ENCODE results near the gene MRC1.

MRC1 gene

GRCh38 chr10:17795813-17796594, 13.1 kb upstream of the MRC1 start:
- no peak for DNase-seq (ENCODE audit: low read depth in 3 of 3)

GRCh38 chr10:17801507-17801906, 7.6 kb upstream of the MRC1 start:
- DNase-seq (ENCODE audit: low read depth in 3 of 3), result no peak

- DNase-seq (ENCODE audit: low read depth in 3 of 3), result no peak
Observed at GRCh38 chr10:17802350-17802749, 6.8 kb upstream of the MRC1 start.

GRCh38 chr10:17802976-17803375, 6.2 kb upstream of the MRC1 start:
- DNase-seq (ENCODE audit: low read depth in 3 of 3), result no peak

- no peak for DNase-seq (ENCODE audit: low read depth in 3 of 3)
Observed at GRCh38 chr10:17805330-17805729, 3.8 kb upstream of the MRC1 start.

- DNase-seq (ENCODE audit: low read depth in 3 of 3), result peak in 1 of 3 donors; percentile 11
Observed at GRCh38 chr10:17805921-17806577, 3.1 kb upstream of the MRC1 start.

GRCh38 chr10:17811146-17811865, 2.2 kb downstream of the MRC1 start:
- DNase-seq (ENCODE audit: low read depth in 3 of 3), result no peak

GRCh38 chr10:17814973-17815372, 5.8 kb downstream of the MRC1 start:
- no peak for DNase-seq (ENCODE audit: low read depth in 3 of 3)

- no peak for DNase-seq (ENCODE audit: low read depth in 3 of 3)
Observed at GRCh38 chr10:17816199-17816598, 7.1 kb downstream of the MRC1 start.

GRCh38 chr10:17817316-17817715, 8.2 kb downstream of the MRC1 start:
- no peak for DNase-seq (ENCODE audit: low read depth in 3 of 3)

GRCh38 chr10:17817790-17818189, 8.6 kb downstream of the MRC1 start:
- no peak for DNase-seq (ENCODE audit: low read depth in 3 of 3)

- DNase-seq (ENCODE audit: low read depth in 3 of 3), result no peak
Observed at GRCh38 chr10:17819836-17820235, 10.7 kb downstream of the MRC1 start.

GRCh38 chr10:17820943-17821342, 11.8 kb downstream of the MRC1 start:
- DNase-seq (ENCODE audit: low read depth in 3 of 3), result no peak

- DNase-seq (ENCODE audit: low read depth in 3 of 3), result no peak
Observed at GRCh38 chr10:17821893-17822292, 12.7 kb downstream of the MRC1 start.

- DNase-seq (ENCODE audit: low read depth in 3 of 3), result no peak
Observed at GRCh38 chr10:17831341-17831740, 22.2 kb downstream of the MRC1 start.

- DNase-seq (ENCODE audit: low read depth in 3 of 3), result no peak
Observed at GRCh38 chr10:17831896-17832295, 22.7 kb downstream of the MRC1 start.

GRCh38 chr10:17833656-17834055, 24.5 kb downstream of the MRC1 start:
- no peak for DNase-seq (ENCODE audit: low read depth in 3 of 3)

GRCh38 chr10:17835688-17836087, 26.5 kb downstream of the MRC1 start:
- DNase-seq (ENCODE audit: low read depth in 3 of 3), result no peak

GRCh38 chr10:17836942-17837341, 27.8 kb downstream of the MRC1 start:
- DNase-seq (ENCODE audit: low read depth in 3 of 3), result no peak

GRCh38 chr10:17838080-17838648, 29.0 kb downstream of the MRC1 start:
- DNase-seq (ENCODE audit: low read depth in 3 of 3), result no peak

- no peak for DNase-seq (ENCODE audit: low read depth in 3 of 3)
Observed at GRCh38 chr10:17841050-17841449, 31.9 kb downstream of the MRC1 start.

- no peak for DNase-seq (ENCODE audit: low read depth in 3 of 3)
Observed at GRCh38 chr10:17842641-17843040, 33.5 kb downstream of the MRC1 start.

All from stimulated activated CD4-positive, alpha-beta T cell treated with anti-CD3 and anti-CD28 coated beads, TNF-alpha, amount 100 ng/mL, for 48 hours (primary cell).